Measurements from ENCODE around the gene WBP1. TPM values are rescaled to one million over a fixed set of nuclear protein-coding genes. Genes with fewer than 3 reads are reported as not detected.

The WBP1 gene
- total RNA-seq, 4 donors from 2014 or later = 40.0 to 56.4 (median 47.2) TPM

GRCh38 chr2:74507145-74507925 is 49.1 kb downstream of the WBP1 start, which contains the start of gene PCGF1:
TSS of gene PCGF1 (minus strand) at chr2:74507695. CDS start at chr2:74507668, 27 bp downstream.
- H3K27ac ChIP-seq (replicated peaks in 1 of 4) = peak within 1 kb of the TSS; percentile 92 to 99 (median 99)
- H3K9me3 ChIP-seq = no peaks in the 10 kb centered on the region
- 3% methylated on average over 27 of the region's 56 CpGs for WGBS
- intact Hi-C loops (cut with DNase I) = no loop called here
- peaks cover 34 to 55% (median 50%) of the 10 kb centered on the region in 4 donors for H3K4me1 ChIP-seq
- TF ChIP-seq POLR2A (IDR thresholded peaks at IDR 0.05; ENCODE audit: low read depth) (no peak), POLR2AphosphoS5 (IDR thresholded peaks at IDR 0.05) (peak; percentile 78 to 86), EP300 (IDR thresholded peaks at IDR 0.05) (no peak)
- TF ChIP-seq, protein P1, sequence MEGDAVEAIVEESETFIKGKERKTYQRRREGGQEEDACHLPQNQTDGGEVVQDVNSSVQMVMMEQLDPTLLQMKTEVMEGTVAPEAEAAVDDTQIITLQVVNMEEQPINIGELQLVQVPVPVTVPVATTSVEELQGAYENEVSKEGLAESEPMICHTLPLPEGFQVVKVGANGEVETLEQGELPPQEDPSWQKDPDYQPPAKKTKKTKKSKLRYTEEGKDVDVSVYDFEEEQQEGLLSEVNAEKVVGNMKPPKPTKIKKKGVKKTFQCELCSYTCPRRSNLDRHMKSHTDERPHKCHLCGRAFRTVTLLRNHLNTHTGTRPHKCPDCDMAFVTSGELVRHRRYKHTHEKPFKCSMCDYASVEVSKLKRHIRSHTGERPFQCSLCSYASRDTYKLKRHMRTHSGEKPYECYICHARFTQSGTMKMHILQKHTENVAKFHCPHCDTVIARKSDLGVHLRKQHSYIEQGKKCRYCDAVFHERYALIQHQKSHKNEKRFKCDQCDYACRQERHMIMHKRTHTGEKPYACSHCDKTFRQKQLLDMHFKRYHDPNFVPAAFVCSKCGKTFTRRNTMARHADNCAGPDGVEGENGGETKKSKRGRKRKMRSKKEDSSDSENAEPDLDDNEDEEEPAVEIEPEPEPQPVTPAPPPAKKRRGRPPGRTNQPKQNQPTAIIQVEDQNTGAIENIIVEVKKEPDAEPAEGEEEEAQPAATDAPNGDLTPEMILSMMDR (IDR thresholded peaks at IDR 0.05) = peak in 2 of 3 experiments; percentile 29 to 30
- peak within 1 kb of the TSS; percentile 71 to 99 (median 86) for H3K4me3 ChIP-seq
- peaks cover 0 to 21% (median 18%) of the 10 kb centered on the region in 4 donors for H3K36me3 ChIP-seq
- DNase-seq (ENCODE audit: extremely low spot score) = peak; percentile 100
- H3K27me3 ChIP-seq = peaks cover 0 to 75% (median 23%) of the 10 kb centered on the region in 4 donors

- no peak for TF ChIP-seq POLR2A (IDR thresholded peaks at IDR 0.05; ENCODE audit: low read depth)
- no peak for TF ChIP-seq POLR2AphosphoS5 (IDR thresholded peaks at IDR 0.05)
- no peak for TF ChIP-seq EP300 (IDR thresholded peaks at IDR 0.05)
- TF ChIP-seq, protein P1 (IDR thresholded peaks at IDR 0.05) = no peak
- Histone ChIP-seq H3K27me3 (peaks cover under 1 to 75% (median 21%) of the 10 kb centered on the region in 4 donors), H3K4me1 (peaks cover 32 to 48% (median 43%) of the 10 kb centered on the region in 4 donors), H3K4me3 (peak overlapping the region; percentile 71 to 99 (median 86)), H3K27ac (replicated peaks in 1 of 4) (peak overlapping the region; percentile 92 to 99 (median 99)), H3K9me3 (no peaks in the 10 kb centered on the region), H3K36me3 (peaks cover 0 to 21% (median 18%) of the 10 kb centered on the region in 4 donors)
- DNase-seq (ENCODE audit: extremely low spot score) = no peak
- intact Hi-C loops (cut with DNase I) = no loop called here
- 19% methylated on average over 24 of the region's 38 CpGs for WGBS
Observed at GRCh38 chr2:74507926-74508520, 49.8 kb downstream of the WBP1 start.

GRCh38 chr2:74510272-74510671 is 52.0 kb downstream of the WBP1 start:
- WGBS = 79% methylated on average over 4 of the region's 4 CpGs
- Histone ChIP-seq H3K9me3 (no peaks in the 10 kb centered on the region), H3K4me1 (peaks cover 33 to 45% (median 44%) of the 10 kb centered on the region in 4 donors), H3K36me3 (peaks cover 0 to 11% (median 9%) of the 10 kb centered on the region in 4 donors), H3K27me3 (peaks cover 18 to 78% (median 42%) of the 10 kb centered on the region in 4 donors), H3K27ac (replicated peaks in 1 of 4) (no peak overlapping the region), H3K4me3 (no peak overlapping the region)
- intact Hi-C loops (cut with DNase I) = no loop called here
- TF ChIP-seq POLR2AphosphoS5 (IDR thresholded peaks at IDR 0.05) = no peak
- no peak for TF ChIP-seq EP300 (IDR thresholded peaks at IDR 0.05)
- TF ChIP-seq, protein P1 (IDR thresholded peaks at IDR 0.05) = no peak
- TF ChIP-seq POLR2A (IDR thresholded peaks at IDR 0.05; ENCODE audit: low read depth) = no peak
- DNase-seq (ENCODE audit: extremely low spot score) = no peak

Other genes starting within 250 kb of the WBP1 start
- 1 to 10 TPM in 3 of 4 donors, under 1 TPM in 1; 0.50 to 1.8 (median 1.4) TPM for gene SLC4A5, start 115.0 kb upstream of the WBP1 start, total RNA-seq
- 100 to 1,000 TPM; 136 to 188 (median 162) TPM for gene DCTN1, start 78.1 kb upstream of the WBP1 start, total RNA-seq
- 1 to 10 TPM in 3 of 4 donors, under 1 TPM in 1; 0.66 to 4.6 (median 3.2) TPM for gene C2orf81, start 36.8 kb upstream of the WBP1 start, total RNA-seq
- gene WDR54, start 36.7 kb upstream of the WBP1 start, total RNA-seq = 10 to 100 TPM in 2 of 4 donors, 1 to 10 TPM in 2; 7.6 to 14.6 (median 11.9) TPM
- gene RTKN, start 16.5 kb upstream of the WBP1 start, total RNA-seq = 10 to 100 TPM in 2 of 4 donors, 1 to 10 TPM in 2; 8.4 to 14.1 (median 11.3) TPM
- gene INO80B, start 3.4 kb upstream of the WBP1 start, total RNA-seq = 10 to 100 TPM in 3 of 4 donors, 1 to 10 TPM in 1; 8.7 to 16.6 (median 10.6) TPM
- 10 to 100 TPM; 20.8 to 38.7 (median 28.3) TPM for gene MOGS, start 6.9 kb downstream of the WBP1 start, total RNA-seq
- gene MRPL53, start 14.2 kb downstream of the WBP1 start, total RNA-seq = 10 to 100 TPM; 15.4 to 40.4 (median 38.8) TPM
- 10 to 100 TPM in 3 of 4 donors, 1 to 10 TPM in 1; 9.6 to 27.8 (median 19.2) TPM for gene CCDC142, start 24.6 kb downstream of the WBP1 start, total RNA-seq
- 10 to 100 TPM; 17.4 to 23.0 (median 20.6) TPM for gene TTC31, start 24.6 kb downstream of the WBP1 start, total RNA-seq
- gene LBX2, start 41.2 kb downstream of the WBP1 start, total RNA-seq = 1 to 10 TPM in 1 of 4 donors, under 1 TPM in 3; 0.32 to 1.7 (median 0.84) TPM
- 10 to 100 TPM; 11.3 to 14.1 (median 12.7) TPM for gene PCGF1, start 49.3 kb downstream of the WBP1 start, total RNA-seq
- gene TLX2, start 56.0 kb downstream of the WBP1 start, total RNA-seq = under 1 TPM in 3 of 4 donors, not detected in 1; 0.42 to 0.99 (median 0.84) TPM
- gene DQX1, start 67.8 kb downstream of the WBP1 start, total RNA-seq = not detected
- 10 to 100 TPM; 83.6 to 95.1 (median 89.6) TPM for gene AUP1, start 71.3 kb downstream of the WBP1 start, total RNA-seq
- 10 to 100 TPM; 29.7 to 37.9 (median 31.9) TPM for gene HTRA2, start 71.5 kb downstream of the WBP1 start, total RNA-seq
- gene LOXL3, start 95.5 kb downstream of the WBP1 start, total RNA-seq = 1 to 10 TPM; 7.1 to 8.6 (median 7.7) TPM
- gene DOK1, start 96.3 kb downstream of the WBP1 start, total RNA-seq = 10 to 100 TPM; 11.9 to 26.5 (median 19.3) TPM
- gene M1AP, start 189.9 kb downstream of the WBP1 start, total RNA-seq = under 1 TPM in 2 of 4 donors, not detected in 2; 0.17 to 0.42 TPM
- 1 to 10 TPM; 2.8 to 5.5 (median 5.3) TPM for gene SEMA4F, start 195.8 kb downstream of the WBP1 start, total RNA-seq

Measured in esophagus muscularis mucosa (tissue), 4 donors.